SU-DHL-6 (cell line): Measurements from ENCODE around the gene ZNF334.

Experiments
- H2AFZ ChIP-seq: fragments of 200-600 bp; sonication (generic); 2 replicates; pipeline ENCODE4 v1.6.1; 2014; ENCODE audit warnings: low read depth, mild to moderate bottlenecking, moderate library complexity, mixed read lengths, antibody characterized with exemption, low read length; ENCODE audit not compliant: severe bottlenecking
- H3F3A ChIP-seq: fragments of 200-600 bp; shearing (Covaris generic); 2 replicates; pipeline ENCODE4 v1.6.0; 2016; ENCODE audit warnings: antibody characterized with exemption, mild to moderate bottlenecking; ENCODE audit not compliant: insufficient read depth
- H3K27ac ChIP-seq: fragments of 200-600 bp; sonication (generic); 2 replicates; pipeline ENCODE4 v1.5.1; 2016; ENCODE audit warnings: low read depth, mild to moderate bottlenecking, low read length, moderate library complexity, mixed read lengths
- H3K27me3 ChIP-seq: fragments of 200-600 bp; sonication (generic), shearing (Covaris generic); 2 replicates; pipeline ENCODE4 v1.6.0; 2014; ENCODE audit warnings: mild to moderate bottlenecking, low read length
- H3K36me3 ChIP-seq: fragments of 200-600 bp; sonication (generic); 2 replicates; pipeline ENCODE4 v1.6.1; 2014; ENCODE audit warnings: mild to moderate bottlenecking, low read length, mixed read lengths
- H3K4me2 ChIP-seq: fragments of 300-600, 200-600 bp; shearing (Covaris generic), sonication (generic); 2 replicates; pipeline ENCODE4 v1.6.0; 2014; ENCODE audit warnings: low read length, low read depth, mild to moderate bottlenecking; ENCODE audit not compliant: poor library complexity, severe bottlenecking
- H3K4me3 ChIP-seq: fragments of 200-600 bp; sonication (generic); 2 replicates; pipeline ENCODE4 v1.5.1; 2014; ENCODE audit warnings: antibody characterized with exemption, low read length, mild to moderate bottlenecking, mixed read lengths; ENCODE audit not compliant: insufficient read depth, poor library complexity, severe bottlenecking
- H3K79me2 ChIP-seq: fragments of 200-600 bp; sonication (generic); 2 replicates; pipeline ENCODE4 v1.6.1; 2014; ENCODE audit warnings: mild to moderate bottlenecking, low read length, moderate library complexity; ENCODE audit not compliant: insufficient read depth
- H3K9ac ChIP-seq: fragments of 200-600 bp; sonication (generic); 2 replicates; pipeline ENCODE4 v1.7.0; 2014; ENCODE audit warnings: mild to moderate bottlenecking, low read length
- H3K9me2 ChIP-seq: fragments of 200-600 bp; sonication (generic); replicated peaks from 2 replicates; pipeline ENCODE4 v1.6.1; 2014; ENCODE audit warnings: low read length; ENCODE audit not compliant: insufficient read depth
- H3K9me3 ChIP-seq: fragments of 200-600 bp; sonication (generic); 2 replicates; pipeline ENCODE4 v1.6.1; 2014; ENCODE audit warnings: low read length, mixed read lengths; ENCODE audit not compliant: insufficient read depth
- H4K20me1 ChIP-seq: fragments of 200-600 bp; sonication (generic); 2 replicates; pipeline ENCODE4 v1.6.1; 2014; ENCODE audit warnings: low read depth, mild to moderate bottlenecking, antibody characterized with exemption, low read length, moderate library complexity, mixed read lengths
- EZH2phosphoT487 ChIP-seq: fragments of 200-600 bp; sonication (generic), shearing (Covaris generic); conservative IDR thresholded peaks from 2 replicates; pipeline ENCODE4 v1.6.1; 2018; ENCODE audit warnings: mild to moderate bottlenecking, antibody characterized with exemption, low read length, moderate library complexity, mixed read lengths
- TF ChIP-seq, protein P1 (sequence below): fragments of 200-600 bp; sonication (generic); IDR thresholded peaks from one replicate; pipeline ENCODE4 v1.5.1; 2017; ENCODE audit warnings: antibody characterized with exemption, mild to moderate bottlenecking, low read length, moderate library complexity; ENCODE audit not compliant: insufficient read depth, poor library complexity, severe bottlenecking

The ZNF334 gene

DNA sequence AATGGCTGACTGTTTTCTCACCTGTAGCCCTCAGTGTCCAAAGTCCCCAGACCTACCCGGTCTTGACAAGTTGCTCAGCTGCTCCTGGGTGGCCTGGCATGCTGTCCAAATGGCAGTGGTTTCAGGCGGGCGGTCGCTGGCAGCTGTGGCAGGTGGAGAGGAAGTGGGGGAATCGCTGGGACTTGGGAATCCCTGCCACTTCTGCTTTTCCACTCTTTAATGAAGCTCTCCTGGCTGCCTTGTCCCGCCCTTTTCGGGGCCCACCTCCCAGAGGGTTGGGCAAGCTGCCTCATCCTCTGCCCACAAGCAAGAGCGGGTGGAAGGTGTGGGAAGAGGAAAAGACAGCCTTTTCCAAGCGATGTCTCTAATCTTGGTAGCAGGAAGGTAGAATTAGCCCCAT is 37.1 kb upstream of the ZNF334 start, which contains the start of gene OCSTAMP:
Gene OCSTAMP (minus strand): TSS at position 194 of the 400 bp plus-strand sequence. CDS start 94 bp downstream, at position 100.
- H3K27me3 ChIP-seq, result no peaks in the 10 kb centered on the region
- H3K9me2 ChIP-seq, result no peaks in the 10 kb centered on the region
- no peak for TF ChIP-seq EZH2phosphoT487
- TF ChIP-seq, protein P1, sequence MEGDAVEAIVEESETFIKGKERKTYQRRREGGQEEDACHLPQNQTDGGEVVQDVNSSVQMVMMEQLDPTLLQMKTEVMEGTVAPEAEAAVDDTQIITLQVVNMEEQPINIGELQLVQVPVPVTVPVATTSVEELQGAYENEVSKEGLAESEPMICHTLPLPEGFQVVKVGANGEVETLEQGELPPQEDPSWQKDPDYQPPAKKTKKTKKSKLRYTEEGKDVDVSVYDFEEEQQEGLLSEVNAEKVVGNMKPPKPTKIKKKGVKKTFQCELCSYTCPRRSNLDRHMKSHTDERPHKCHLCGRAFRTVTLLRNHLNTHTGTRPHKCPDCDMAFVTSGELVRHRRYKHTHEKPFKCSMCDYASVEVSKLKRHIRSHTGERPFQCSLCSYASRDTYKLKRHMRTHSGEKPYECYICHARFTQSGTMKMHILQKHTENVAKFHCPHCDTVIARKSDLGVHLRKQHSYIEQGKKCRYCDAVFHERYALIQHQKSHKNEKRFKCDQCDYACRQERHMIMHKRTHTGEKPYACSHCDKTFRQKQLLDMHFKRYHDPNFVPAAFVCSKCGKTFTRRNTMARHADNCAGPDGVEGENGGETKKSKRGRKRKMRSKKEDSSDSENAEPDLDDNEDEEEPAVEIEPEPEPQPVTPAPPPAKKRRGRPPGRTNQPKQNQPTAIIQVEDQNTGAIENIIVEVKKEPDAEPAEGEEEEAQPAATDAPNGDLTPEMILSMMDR, result no peak
- H3K36me3 ChIP-seq, result no peaks in the 10 kb centered on the region
- H3K9ac ChIP-seq, result no peak within 1 kb of the TSS
- H4K20me1 ChIP-seq, result no peaks in the 10 kb centered on the region
- H3K27ac ChIP-seq, result no peak within 1 kb of the TSS
- H2AFZ ChIP-seq, result no peak within 1 kb of the TSS
- H3K4me2 ChIP-seq, result no peak within 1 kb of the TSS
- no peaks in the 10 kb centered on the region for H3K79me2 ChIP-seq
- no peaks in the 10 kb centered on the region for H3F3A ChIP-seq
- no peak within 1 kb of the TSS for H3K4me3 ChIP-seq
- no peaks in the 10 kb centered on the region for H3K9me3 ChIP-seq

DNA sequence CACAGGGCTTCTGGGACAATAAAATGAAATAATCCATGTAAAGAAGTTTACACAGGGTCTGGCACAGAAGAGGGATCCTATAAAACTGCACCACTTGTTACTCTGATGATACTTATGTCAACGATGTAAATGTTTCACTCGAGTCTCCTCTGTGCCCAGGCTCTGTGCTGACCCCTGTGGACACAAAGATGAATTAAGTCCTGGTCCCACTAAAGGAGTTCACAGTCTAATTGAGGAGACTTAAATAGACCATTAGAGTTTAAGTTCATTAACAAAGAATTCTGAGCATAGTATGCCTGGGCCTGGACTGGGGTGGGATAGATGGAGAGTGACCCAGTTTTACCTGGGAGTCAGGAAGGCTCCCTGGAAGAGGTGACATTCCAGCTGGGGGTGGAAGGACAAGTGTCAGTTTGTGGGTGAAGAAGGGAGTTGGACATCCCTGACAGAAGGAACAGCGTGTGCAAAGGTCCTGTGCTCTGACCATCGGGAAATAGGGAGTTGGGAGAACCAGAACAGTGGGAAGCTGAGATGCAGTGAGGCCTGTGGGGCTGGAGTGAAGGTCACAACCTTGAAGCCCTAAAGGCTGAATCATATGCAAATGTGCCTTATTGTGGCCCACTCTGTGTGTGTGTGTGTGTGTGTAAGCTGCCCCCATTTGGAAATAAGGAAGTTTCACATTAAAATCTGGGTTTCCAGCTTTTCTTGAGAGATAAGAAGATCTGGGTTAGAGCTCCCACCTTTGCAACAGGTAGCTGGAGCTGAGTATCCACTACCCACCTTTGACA is 36.0 kb upstream of the ZNF334 start:
- TF ChIP-seq, protein P1, result no peak
- no peak for TF ChIP-seq EZH2phosphoT487

DNA sequence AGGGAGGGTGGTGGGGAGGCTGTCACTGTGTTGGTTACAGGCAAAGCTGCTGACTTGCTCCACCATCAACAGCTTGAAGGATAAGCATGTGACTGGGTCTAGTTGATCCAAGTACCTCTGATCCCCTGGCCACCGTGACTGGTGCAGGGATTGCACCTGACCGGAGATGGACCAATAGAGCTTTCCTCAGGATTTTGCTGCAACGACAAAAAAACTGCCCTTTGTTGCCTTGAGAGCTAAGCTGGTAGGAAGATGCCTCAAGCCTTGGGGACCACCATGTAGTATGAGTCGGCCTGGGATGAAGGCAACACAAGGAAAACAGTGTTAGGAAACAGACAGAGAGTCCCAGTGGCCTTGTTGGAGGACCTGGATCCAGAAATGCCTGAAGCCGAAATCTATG is 35.3 kb upstream of the ZNF334 start:
- Histone ChIP-seq H3K4me3 (no peak overlapping the region), H3K9me3 (no peaks in the 10 kb centered on the region), H3K36me3 (no peaks in the 10 kb centered on the region), H4K20me1 (no peaks in the 10 kb centered on the region), H3K9me2 (no peaks in the 10 kb centered on the region), H3K27me3 (no peaks in the 10 kb centered on the region), H2AFZ (no peak overlapping the region), H3K9ac (no peak overlapping the region), H3K4me2 (no peak overlapping the region), H3K27ac (no peak overlapping the region), H3K79me2 (no peaks in the 10 kb centered on the region), H3F3A (no peaks in the 10 kb centered on the region)
- TF ChIP-seq, protein P1, result no peak
- TF ChIP-seq EZH2phosphoT487, result no peak

More for the DNA sequence above, 36.0 kb upstream of the ZNF334 start:
- H2AFZ ChIP-seq, result no peak overlapping the region
- no peak overlapping the region for H3K4me3 ChIP-seq
- no peak overlapping the region for H3K4me2 ChIP-seq
- no peak overlapping the region for H3K27ac ChIP-seq
- no peaks in the 10 kb centered on the region for H3K27me3 ChIP-seq
- H4K20me1 ChIP-seq, result no peaks in the 10 kb centered on the region
- H3K36me3 ChIP-seq, result no peaks in the 10 kb centered on the region
- no peaks in the 10 kb centered on the region for H3K9me2 ChIP-seq
- H3K79me2 ChIP-seq, result no peaks in the 10 kb centered on the region
- H3K9me3 ChIP-seq, result no peaks in the 10 kb centered on the region
- no peaks in the 10 kb centered on the region for H3F3A ChIP-seq
- H3K9ac ChIP-seq, result no peak overlapping the region
